Measurements from ENCODE around the gene LCE1A.

The LCE1A gene

DNA sequence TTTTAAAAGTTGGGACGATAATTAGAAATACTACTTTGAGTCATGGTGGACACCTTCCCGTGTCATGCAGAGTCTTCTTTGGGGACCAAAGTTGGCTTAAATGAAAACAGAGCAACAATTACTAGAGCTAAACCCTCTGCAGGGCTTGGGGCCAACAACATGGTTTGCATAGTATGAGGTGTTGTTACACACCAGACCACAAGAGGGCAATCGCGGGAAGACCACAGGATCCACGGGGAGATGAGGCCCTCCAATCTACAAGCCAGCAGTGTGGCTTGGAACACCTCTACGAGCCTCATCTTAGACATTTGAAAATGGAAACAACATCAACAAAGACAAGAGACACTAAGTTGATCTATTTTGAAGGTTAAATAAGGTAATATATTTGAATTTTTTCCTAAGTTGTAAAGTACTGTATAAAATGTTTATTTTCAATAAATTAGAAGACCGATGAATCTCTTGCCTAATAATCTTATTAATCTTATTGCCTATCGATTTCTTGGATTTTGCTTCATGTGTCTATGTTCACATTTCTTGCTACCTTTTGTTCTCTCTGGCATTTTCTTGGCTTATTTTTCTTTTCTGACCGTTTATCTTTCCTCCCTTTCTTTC lies 42.6 kb downstream of the LCE1A start:
- peak in 39 of 56 donors; percentile 1 to 79 (median 26) for DNase-seq

DNA sequence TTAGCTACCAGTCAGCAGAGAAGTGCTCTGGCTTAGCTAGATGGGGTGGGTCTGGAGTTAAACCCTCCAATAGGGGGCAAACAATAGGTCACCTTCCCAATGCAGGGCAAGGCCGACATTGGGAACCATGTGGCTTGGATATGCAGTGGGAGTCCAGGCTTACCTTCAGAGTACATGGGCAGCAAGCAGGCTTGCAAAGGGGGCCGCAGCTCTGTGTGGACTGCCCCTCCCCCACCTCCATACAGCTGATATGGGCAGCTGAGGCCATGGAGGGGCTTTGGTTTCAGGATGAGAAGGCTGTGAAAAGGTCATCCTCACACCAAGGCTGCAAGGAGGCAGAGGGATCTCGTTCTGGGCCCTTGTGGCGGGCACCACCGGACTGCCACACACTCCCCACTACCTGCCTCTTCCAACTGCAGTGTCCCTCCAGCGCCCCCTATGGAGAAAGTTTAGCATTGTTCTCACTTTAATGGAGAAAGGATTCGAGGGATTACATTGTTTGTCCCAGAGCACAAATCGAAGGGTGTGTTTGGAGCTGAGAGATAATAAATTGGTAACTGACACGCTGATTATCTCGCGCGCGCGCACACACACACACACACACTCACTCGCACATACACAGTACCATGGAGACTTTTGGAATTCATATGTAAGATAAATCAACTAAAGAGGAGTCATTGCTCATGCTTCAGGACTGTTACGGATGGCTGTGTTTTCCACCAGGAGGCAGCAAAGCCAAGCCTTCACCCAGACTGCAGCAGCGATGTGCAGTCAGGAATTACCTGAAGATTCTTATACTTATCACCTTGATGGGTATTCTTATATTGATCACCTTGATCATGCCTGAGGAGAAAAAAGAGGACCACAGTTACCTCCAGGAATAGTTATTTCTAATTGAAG lies 43.8 kb downstream of the LCE1A start:
- no peak for DNase-seq

DNA sequence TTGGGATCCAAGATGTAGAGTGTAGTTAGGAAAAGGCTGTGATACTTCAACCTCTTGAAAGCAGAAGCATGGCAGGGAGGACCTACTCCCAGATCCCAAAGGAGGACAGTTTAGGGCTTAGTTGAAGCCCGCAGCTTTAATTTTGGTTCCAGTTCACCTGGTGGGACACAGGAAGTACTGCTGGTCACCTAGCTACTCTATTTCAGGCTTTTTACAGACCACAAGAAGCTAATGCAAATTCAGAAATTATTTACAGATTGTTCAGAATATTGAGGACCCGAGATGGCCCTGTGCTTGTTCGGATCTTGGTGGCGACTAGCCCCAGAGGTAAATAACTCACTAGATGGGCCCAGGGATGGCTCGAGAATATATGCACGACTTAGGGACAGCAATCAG lies 44.5 kb downstream of the LCE1A start:
- no peak for DNase-seq

DNA sequence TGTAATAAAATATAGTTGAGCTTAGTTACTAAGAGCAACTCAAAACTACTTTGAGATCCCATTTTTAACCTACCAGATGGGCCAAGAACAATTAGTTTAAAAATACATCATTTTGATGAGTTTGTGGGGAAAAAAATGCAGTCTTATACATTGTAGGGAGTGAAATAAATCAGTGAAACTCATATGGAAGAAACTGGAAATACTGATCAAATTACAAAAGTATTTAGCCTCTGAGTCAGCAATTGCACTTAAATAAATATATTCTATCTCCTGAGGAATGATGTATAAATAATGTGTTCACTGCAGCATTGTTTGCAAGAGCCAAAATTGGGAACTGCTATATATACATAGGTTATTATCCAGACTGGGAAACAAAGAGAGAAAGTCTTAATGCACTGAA lies 46.2 kb downstream of the LCE1A start:
- no peak for DNase-seq

DNA sequence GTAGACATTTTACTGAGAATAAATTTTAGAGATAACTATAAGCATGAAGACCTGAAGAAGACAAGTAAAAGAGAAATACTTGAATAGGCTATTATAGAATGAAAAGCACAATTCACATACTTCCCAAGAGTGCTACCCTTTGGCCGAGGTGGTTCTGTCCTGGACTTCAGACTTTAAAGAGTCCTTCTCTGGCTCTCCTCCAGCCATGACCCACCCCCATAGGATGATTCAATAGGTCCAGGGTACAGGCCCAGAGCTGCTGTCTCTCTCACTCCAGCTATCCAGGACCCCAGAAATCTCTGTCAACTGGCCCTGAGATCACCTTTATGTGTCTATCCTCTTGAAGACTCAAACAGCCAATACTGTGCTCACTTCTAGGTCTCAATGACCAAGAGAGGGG lies 49.6 kb downstream of the LCE1A start:
- DNase-seq = no peak

Data from amygdala (tissue), 56 donors.